CD8-positive, alpha-beta memory T cell (primary cell): ENCODE results near the gene ANGPTL5. TPM values are rescaled to one million over a fixed set of nuclear protein-coding genes. Genes with fewer than 3 reads are reported as not detected.

Source experiments
- CTCF ChIA-PET: fragments of 350-600 bp; sonication (Branson Sonifier 250); formaldehyde crosslinking; loops from one replicate; lab custom pipeline; 2021; ENCODE audit warnings: antibody characterized with exemption; lab: Charles Lee
- POLR2A ChIA-PET: fragments of 350-600 bp; sonication (Branson Sonifier 250); formaldehyde crosslinking; loops from one replicate; lab custom pipeline; 2021; ENCODE audit warnings: antibody characterized with exemption; lab: Charles Lee
- DNase-seq, 5 donors: peaks; one replicate each; pipeline versions ENCODE4 v3.0.0 to v3.0.0-alpha.2; 2020 to 2022; ENCODE audit warnings: mixed read lengths in 1 of 5
- H3K27ac ChIP-seq: one replicate; pipeline ENCODE4 v1.7.0; 2013; ENCODE audit warnings: low read depth, mild to moderate bottlenecking, low read length, moderate library complexity
- H3K27me3 ChIP-seq: 2 replicates; pipeline ENCODE4 v1.7.0; 2013; ENCODE audit warnings: low read length, mild to moderate bottlenecking; ENCODE audit not compliant: insufficient read depth, poor library complexity, severe bottlenecking
- H3K36me3 ChIP-seq: 2 replicates; pipeline ENCODE4 v1.7.0; 2013; ENCODE audit warnings: mild to moderate bottlenecking, low read length, moderate library complexity; ENCODE audit not compliant: insufficient read depth
- H3K4me1 ChIP-seq: 2 replicates; pipeline ENCODE4 v1.7.0; 2013; ENCODE audit warnings: mild to moderate bottlenecking, low read length, moderate library complexity; ENCODE audit not compliant: insufficient read depth
- H3K4me3 ChIP-seq: 2 replicates; pipeline ENCODE4 v1.7.0; 2013; ENCODE audit warnings: mild to moderate bottlenecking, low read length
- H3K9me3 ChIP-seq: 2 replicates; pipeline ENCODE4 v1.7.0; 2013; ENCODE audit warnings: mild to moderate bottlenecking, low read length
- H3K27ac Mint-ChIP-seq, 8 donors: one replicate each; pipeline ENCODE4 v1.8.0; 2020 to 2021; ENCODE audit warnings: mixed read lengths in 8 of 8, mild to moderate bottlenecking in 6 of 8, inconsistent platforms in 3 of 8, moderate library complexity in 3 of 8
- H3K27me3 Mint-ChIP-seq, 2 donors: one replicate each; pipeline ENCODE4 v1.8.0; 2020 to 2021; ENCODE audit warnings: mixed read lengths in 2 of 2, mild to moderate bottlenecking in 1 of 2, moderate library complexity in 1 of 2
- H3K36me3 Mint-ChIP-seq, 3 donors: one replicate each; pipeline ENCODE4 v1.8.0; 2020 to 2021; ENCODE audit warnings: mixed read lengths in 3 of 3, inconsistent platforms in 1 of 3, mild to moderate bottlenecking in 1 of 3
- H3K4me1 Mint-ChIP-seq, 3 donors: one replicate each; pipeline ENCODE4 v1.8.0; 2020 to 2021; ENCODE audit warnings: mixed read lengths in 3 of 3, inconsistent platforms in 1 of 3, mild to moderate bottlenecking in 1 of 3
- H3K4me3 Mint-ChIP-seq, 7 donors: one replicate each; pipeline ENCODE4 v1.8.0; 2020 to 2021; ENCODE audit warnings: mixed read lengths in 7 of 7, mild to moderate bottlenecking in 6 of 7, moderate library complexity in 4 of 7, inconsistent platforms in 2 of 7
- H3K9me3 Mint-ChIP-seq, 5 donors: one replicate each; pipeline ENCODE4 v1.8.0; 2020 to 2022; ENCODE audit warnings: mixed read lengths in 5 of 5, mild to moderate bottlenecking in 3 of 5, moderate library complexity in 2 of 5, inconsistent platforms in 1 of 5
- polyA plus RNA-seq: library from polyadenylated mRNA; unstranded; fragments of 300-500 nt; fragmentation: Illumina TruSeq; gene quantifications from one replicate; pipeline ENCODE4 v1.2.3, GENCODE V29; 2021
- total RNA-seq, 2 experiments: library from RNA; stranded (reverse); gene quantifications; one replicate each; pipeline ENCODE4 v1.2.3, GENCODE V29; 2021

Gene ANGPTL5
- total and polyA plus RNA-seq, 3 experiments from 2014 or later = not detected

DNA sequence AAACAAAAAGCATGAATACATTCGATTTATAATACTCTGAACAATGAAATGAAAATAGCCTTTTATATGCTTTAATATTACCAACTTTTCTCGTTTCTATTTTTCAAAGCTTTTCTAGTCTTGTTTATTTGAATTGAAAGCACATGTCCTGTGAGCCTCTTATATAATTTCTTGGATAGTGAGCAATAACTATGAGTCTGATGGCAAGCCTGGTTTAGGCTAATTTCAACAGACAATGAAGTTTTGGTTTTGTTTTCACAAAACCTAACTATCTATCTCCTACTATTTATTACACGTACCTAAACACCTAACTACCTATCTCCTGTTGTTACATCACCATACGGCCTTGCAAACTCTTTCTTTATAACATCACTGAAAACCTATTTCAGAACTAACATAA lies 30.7 kb downstream of the ANGPTL5 start:
- H3K4me1 ChIP-seq = no peaks in the 10 kb centered on the region
- peaks cover 8 to 59% of the 10 kb centered on the region in 2 donors for H3K27me3 Mint-ChIP-seq
- H3K36me3 Mint-ChIP-seq = no peaks in the 10 kb centered on the region
- no peaks in the 10 kb centered on the region for H3K9me3 ChIP-seq
- no peaks in the 10 kb centered on the region for H3K27me3 ChIP-seq
- CTCF ChIA-PET = no interaction called here
- no peak overlapping the region for H3K4me3 ChIP-seq
- peaks cover 2 to 7% (median 5%) of the 10 kb centered on the region in 3 donors for H3K4me1 Mint-ChIP-seq
- POLR2A ChIA-PET = no interaction called here
- no peak overlapping the region for H3K4me3 Mint-ChIP-seq
- H3K36me3 ChIP-seq = no peaks in the 10 kb centered on the region
- no peak overlapping the region for H3K27ac Mint-ChIP-seq
- H3K27ac ChIP-seq = no peak overlapping the region
- peaks cover 0 to 3% (median 0%) of the 10 kb centered on the region in 5 donors for H3K9me3 Mint-ChIP-seq
- no peak for DNase-seq

DNA sequence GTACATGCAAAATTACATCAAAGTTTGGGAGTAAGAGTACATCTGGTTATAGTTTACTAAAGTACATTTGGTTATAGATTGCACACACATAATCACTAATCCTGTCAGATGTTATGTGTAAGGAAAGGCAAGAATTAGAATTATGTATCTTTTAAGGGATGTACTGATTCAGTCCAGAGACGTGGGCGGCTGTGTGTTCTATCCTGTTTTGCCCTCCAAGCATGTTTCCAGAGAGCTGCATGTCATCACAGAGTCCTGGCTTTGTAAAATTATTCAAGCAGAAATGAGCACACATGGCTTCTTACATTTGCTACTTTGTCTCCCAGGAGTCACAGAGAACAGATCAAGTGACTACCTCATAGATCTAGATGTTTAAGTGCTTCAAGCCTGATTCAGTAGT lies 34.7 kb downstream of the ANGPTL5 start:
- no peak overlapping the region for H3K27ac ChIP-seq
- POLR2A ChIA-PET = no interaction called here
- H3K27me3 ChIP-seq = peaks cover 3% of the 10 kb centered on the region
- H3K9me3 ChIP-seq = no peaks in the 10 kb centered on the region
- Mint-ChIP-seq H3K9me3 (no peaks in the 10 kb centered on the region), H3K36me3 (no peaks in the 10 kb centered on the region), H3K4me1 (no peaks in the 10 kb centered on the region), H3K4me3 (no peak overlapping the region), H3K27me3 (peaks cover 6 to 51% of the 10 kb centered on the region in 2 donors), H3K27ac (no peak overlapping the region)
- no peak overlapping the region for H3K4me3 ChIP-seq
- CTCF ChIA-PET = no interaction called here
- H3K4me1 ChIP-seq = no peaks in the 10 kb centered on the region
- DNase-seq = no peak
- no peaks in the 10 kb centered on the region for H3K36me3 ChIP-seq

DNA sequence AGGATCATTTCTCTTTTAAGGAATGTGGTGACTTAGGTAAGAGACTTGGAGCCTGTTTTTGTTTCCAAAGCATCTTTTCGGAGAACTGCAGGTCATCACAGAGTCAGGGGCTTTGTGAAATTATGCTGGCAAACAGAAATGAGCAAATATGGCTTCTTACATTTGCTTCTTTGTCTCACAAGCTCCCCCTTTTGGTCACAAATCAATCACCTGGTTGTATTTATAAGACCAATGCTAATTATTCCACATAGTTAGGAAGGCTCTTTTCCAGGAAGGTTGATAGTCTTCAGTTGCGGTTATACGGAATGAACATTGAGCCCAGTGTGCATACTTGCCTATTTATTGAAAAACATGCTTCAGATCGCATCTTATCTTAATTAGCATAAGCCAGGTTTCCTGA lies 36.1 kb downstream of the ANGPTL5 start:
- Histone ChIP-seq H3K36me3 (no peaks in the 10 kb centered on the region), H3K9me3 (no peaks in the 10 kb centered on the region), H3K4me1 (no peaks in the 10 kb centered on the region), H3K4me3 (no peak overlapping the region), H3K27ac (no peak overlapping the region), H3K27me3 (peaks cover 3% of the 10 kb centered on the region)
- Mint-ChIP-seq H3K27me3 (peaks cover 6 to 51% of the 10 kb centered on the region in 2 donors), H3K4me1 (no peaks in the 10 kb centered on the region), H3K36me3 (no peaks in the 10 kb centered on the region), H3K4me3 (no peak overlapping the region), H3K9me3 (no peaks in the 10 kb centered on the region), H3K27ac (no peak overlapping the region)
- ChIA-PET CTCF (interaction anchor here (0.7 to 2.6 kb wide), 2 partner anchors 19 to 34 kb away, joined by 3 to 12 read pairs; partner anchors contain the start of gene CEP126), POLR2A (no interaction called here)
- no peak for DNase-seq

- CTCF ChIA-PET = no interaction called here
Observed at GRCh38 chr11:101872171-101872882, 44.0 kb downstream of the ANGPTL5 start.

GRCh38 chr11:101870510-101870909 lies 45.8 kb downstream of the ANGPTL5 start:
- H3K27ac ChIP-seq = no peak overlapping the region
- H3K36me3 ChIP-seq = no peaks in the 10 kb centered on the region
- H3K4me1 ChIP-seq = no peaks in the 10 kb centered on the region
- Mint-ChIP-seq H3K9me3 (no peaks in the 10 kb centered on the region), H3K4me3 (no peak overlapping the region), H3K36me3 (no peaks in the 10 kb centered on the region), H3K27ac (no peak overlapping the region), H3K27me3 (peaks cover 2 to 9% of the 10 kb centered on the region in 2 donors), H3K4me1 (no peaks in the 10 kb centered on the region)
- no peaks in the 10 kb centered on the region for H3K27me3 ChIP-seq
- H3K4me3 ChIP-seq = no peak overlapping the region
- no peak for DNase-seq
- H3K9me3 ChIP-seq = no peaks in the 10 kb centered on the region
- CTCF ChIA-PET = interaction anchor here (1.1 to 2.4 kb wide), 2 partner anchors 10 to 137 kb away, joined by 4 to 10 read pairs; no protein-coding TSS in a partner anchor
- POLR2A ChIA-PET = no interaction called here

More at GRCh38 chr11:101872171-101872882, 44.0 kb downstream of the ANGPTL5 start:
- H3K36me3 Mint-ChIP-seq = no peaks in the 10 kb centered on the region
- no peaks in the 10 kb centered on the region for H3K4me1 Mint-ChIP-seq
- POLR2A ChIA-PET = no interaction called here
- no peaks in the 10 kb centered on the region for H3K9me3 Mint-ChIP-seq
- H3K27me3 Mint-ChIP-seq = peaks cover 1 to 13% of the 10 kb centered on the region in 2 donors
- Histone ChIP-seq H3K9me3 (no peaks in the 10 kb centered on the region), H3K27ac (no peak overlapping the region), H3K4me1 (no peaks in the 10 kb centered on the region), H3K27me3 (no peaks in the 10 kb centered on the region), H3K4me3 (no peak overlapping the region), H3K36me3 (no peaks in the 10 kb centered on the region)
- H3K4me3 Mint-ChIP-seq = no peak overlapping the region
- no peak overlapping the region for H3K27ac Mint-ChIP-seq
- no peak for DNase-seq

DNA sequence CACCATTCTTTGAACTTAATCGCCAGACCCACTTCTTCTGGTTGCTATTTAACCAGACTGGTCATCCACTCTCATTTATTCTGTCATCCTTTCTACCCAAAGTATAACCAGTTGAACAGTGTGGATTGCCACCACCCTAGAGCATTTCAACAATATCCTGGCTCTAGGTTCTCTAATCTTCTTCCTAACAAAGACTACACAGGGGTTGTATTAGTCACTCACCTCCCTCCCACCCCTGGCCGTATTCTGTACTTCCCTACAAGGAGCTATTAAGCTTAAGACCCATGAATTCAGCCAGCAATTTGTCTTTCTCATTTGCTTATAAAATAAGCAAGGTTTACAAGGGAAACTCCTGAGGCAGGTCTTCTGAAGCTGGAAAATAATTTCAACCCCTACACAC lies 48.4 kb downstream of the ANGPTL5 start:
- Histone ChIP-seq H3K27ac (no peak overlapping the region), H3K9me3 (no peaks in the 10 kb centered on the region), H3K4me1 (no peaks in the 10 kb centered on the region), H3K4me3 (no peak overlapping the region), H3K27me3 (no peaks in the 10 kb centered on the region), H3K36me3 (no peaks in the 10 kb centered on the region)
- no peaks in the 10 kb centered on the region for H3K4me1 Mint-ChIP-seq
- ChIA-PET POLR2A (no interaction called here), CTCF (no interaction called here)
- H3K4me3 Mint-ChIP-seq = no peak overlapping the region
- H3K9me3 Mint-ChIP-seq = peaks cover 0 to 6% (median 1%) of the 10 kb centered on the region in 5 donors
- H3K27ac Mint-ChIP-seq = no peak overlapping the region
- peaks cover 3 to 17% of the 10 kb centered on the region in 2 donors for H3K27me3 Mint-ChIP-seq
- DNase-seq = no peak
- no peaks in the 10 kb centered on the region for H3K36me3 Mint-ChIP-seq

- Histone ChIP-seq H3K27ac (no peak overlapping the region), H3K36me3 (no peaks in the 10 kb centered on the region), H3K4me1 (no peaks in the 10 kb centered on the region), H3K4me3 (no peak overlapping the region), H3K27me3 (no peaks in the 10 kb centered on the region), H3K9me3 (no peaks in the 10 kb centered on the region)
- CTCF ChIA-PET = no interaction called here
- peaks cover 0 to 6% (median 1%) of the 10 kb centered on the region in 5 donors for H3K9me3 Mint-ChIP-seq
- H3K4me3 Mint-ChIP-seq = no peak overlapping the region
- no peak for DNase-seq
- H3K4me1 Mint-ChIP-seq = no peaks in the 10 kb centered on the region
- peaks cover 3 to 26% of the 10 kb centered on the region in 2 donors for H3K27me3 Mint-ChIP-seq
- H3K36me3 Mint-ChIP-seq = no peaks in the 10 kb centered on the region
- H3K27ac Mint-ChIP-seq = no peak overlapping the region
- POLR2A ChIA-PET = no interaction called here
Observed at GRCh38 chr11:101866619-101867491, 49.5 kb downstream of the ANGPTL5 start.

DNA sequence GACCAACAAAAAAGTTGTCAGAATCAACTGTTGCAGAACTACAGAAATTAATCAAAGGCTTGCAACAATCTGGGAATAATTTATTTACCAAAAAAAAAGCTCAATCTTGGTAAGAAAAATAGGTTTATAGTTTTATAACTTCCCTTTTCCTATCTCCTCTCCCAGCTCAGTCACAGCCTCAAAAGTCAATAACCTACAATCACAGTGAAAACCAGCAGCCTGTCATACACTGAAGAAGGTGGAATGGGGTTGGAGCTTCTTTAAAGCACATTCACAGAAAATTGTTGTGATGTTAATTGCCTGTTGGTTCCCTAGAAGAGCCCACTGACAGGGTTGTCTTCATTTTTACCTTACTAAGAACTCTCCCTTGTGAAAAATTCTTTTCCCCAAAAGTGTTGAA lies 52.2 kb downstream of the ANGPTL5 start:
- Mint-ChIP-seq H3K4me3 (no peak overlapping the region), H3K27ac (no peak overlapping the region), H3K9me3 (peaks cover 0 to 6% (median 1%) of the 10 kb centered on the region in 5 donors), H3K4me1 (no peaks in the 10 kb centered on the region), H3K36me3 (no peaks in the 10 kb centered on the region), H3K27me3 (peaks cover 3 to 20% of the 10 kb centered on the region in 2 donors)
- POLR2A ChIA-PET = no interaction called here
- H3K27ac ChIP-seq = no peak overlapping the region
- CTCF ChIA-PET = no interaction called here
- no peaks in the 10 kb centered on the region for H3K36me3 ChIP-seq
- no peaks in the 10 kb centered on the region for H3K4me1 ChIP-seq
- no peaks in the 10 kb centered on the region for H3K9me3 ChIP-seq
- no peaks in the 10 kb centered on the region for H3K27me3 ChIP-seq
- no peak for DNase-seq
- H3K4me3 ChIP-seq = no peak overlapping the region
